Measurements from ENCODE around the gene AMY2B. TPM values are rescaled to one million over a fixed set of nuclear protein-coding genes. Genes with fewer than 3 reads are reported as not detected.

The AMY2B gene
- total RNA-seq, 1 experiment from 2014 or later = 9.4 TPM

GRCh38 chr1:103527331-103527730 lies 44.1 kb upstream of the AMY2B start:
- DNase-seq = no peak
- Mint-ChIP-seq H3K4me1 (ENCODE audit: low read depth, unreplicated experiment) (peaks cover 30% of the 10 kb centered on the region), H3K4me3 (ENCODE audit: low read depth, unreplicated experiment) (no peak overlapping the region), H3K36me3 (ENCODE audit: insufficient read depth, unreplicated experiment) (peaks cover 16% of the 10 kb centered on the region), H3K9me3 (ENCODE audit: low read depth, unreplicated experiment) (no peaks in the 10 kb centered on the region), H3K27me3 (ENCODE audit: unreplicated experiment) (no peaks in the 10 kb centered on the region), H3K27ac (ENCODE audit: unreplicated experiment) (no peak overlapping the region)
- BruUV-seq (replicated peaks) = no TSS peak
- intact Hi-C loops (cut with micrococcal nuclease; ENCODE audit: unreplicated experiment) = no loop called here
- CTCF ChIA-PET = no interaction called here
- no peak for TF ChIP-seq CTCF (IDR thresholded peaks at IDR 0.05; ENCODE audit: unreplicated experiment)

- no peak overlapping the region for H3K27ac Mint-ChIP-seq (ENCODE audit: unreplicated experiment)
- intact Hi-C loops (cut with micrococcal nuclease; ENCODE audit: unreplicated experiment) = no loop called here
- no peaks in the 10 kb centered on the region for H3K27me3 Mint-ChIP-seq (ENCODE audit: unreplicated experiment)
- CTCF ChIA-PET = no interaction called here
- H3K9me3 Mint-ChIP-seq (ENCODE audit: low read depth, unreplicated experiment) = no peaks in the 10 kb centered on the region
- no peak overlapping the region for H3K4me3 Mint-ChIP-seq (ENCODE audit: low read depth, unreplicated experiment)
- H3K4me1 Mint-ChIP-seq (ENCODE audit: low read depth, unreplicated experiment) = peaks cover 32% of the 10 kb centered on the region
- TF ChIP-seq CTCF (IDR thresholded peaks at IDR 0.05; ENCODE audit: unreplicated experiment) = no peak
- peaks cover 16% of the 10 kb centered on the region for H3K36me3 Mint-ChIP-seq (ENCODE audit: insufficient read depth, unreplicated experiment)
- DNase-seq = no peak
- BruUV-seq (replicated peaks) = no TSS peak
These were observed 41.6 kb upstream of the AMY2B start for GRCh38 chr1:103529746-103530145.

GRCh38 chr1:103538226-103538625 lies 33.2 kb upstream of the AMY2B start:
- no peak overlapping the region for H3K4me3 Mint-ChIP-seq (ENCODE audit: low read depth, unreplicated experiment)
- DNase-seq = no peak

GRCh38 chr1:103541431-103541830 lies 30.0 kb upstream of the AMY2B start:
- DNase-seq = no peak
- Mint-ChIP-seq H3K4me1 (ENCODE audit: low read depth, unreplicated experiment) (no peaks in the 10 kb centered on the region), H3K36me3 (ENCODE audit: insufficient read depth, unreplicated experiment) (peaks cover 8% of the 10 kb centered on the region), H3K27ac (ENCODE audit: unreplicated experiment) (no peak overlapping the region), H3K4me3 (ENCODE audit: low read depth, unreplicated experiment) (no peak overlapping the region), H3K27me3 (ENCODE audit: unreplicated experiment) (no peaks in the 10 kb centered on the region), H3K9me3 (ENCODE audit: low read depth, unreplicated experiment) (no peaks in the 10 kb centered on the region)
- BruUV-seq (replicated peaks) = no TSS peak
- no peak for TF ChIP-seq CTCF (IDR thresholded peaks at IDR 0.05; ENCODE audit: unreplicated experiment)
- intact Hi-C loops (cut with micrococcal nuclease; ENCODE audit: unreplicated experiment) = no loop called here
- CTCF ChIA-PET = no interaction called here

More at GRCh38 chr1:103538226-103538625, 33.2 kb upstream of the AMY2B start:
- intact Hi-C loops (cut with micrococcal nuclease; ENCODE audit: unreplicated experiment) = no loop called here
- H3K9me3 Mint-ChIP-seq (ENCODE audit: low read depth, unreplicated experiment) = no peaks in the 10 kb centered on the region
- H3K36me3 Mint-ChIP-seq (ENCODE audit: insufficient read depth, unreplicated experiment) = peaks cover 8% of the 10 kb centered on the region
- H3K4me1 Mint-ChIP-seq (ENCODE audit: low read depth, unreplicated experiment) = peaks cover 1% of the 10 kb centered on the region
- H3K27me3 Mint-ChIP-seq (ENCODE audit: unreplicated experiment) = no peaks in the 10 kb centered on the region
- no TSS peak for BruUV-seq (replicated peaks)
- no peak for TF ChIP-seq CTCF (IDR thresholded peaks at IDR 0.05; ENCODE audit: unreplicated experiment)
- no peak overlapping the region for H3K27ac Mint-ChIP-seq (ENCODE audit: unreplicated experiment)
- CTCF ChIA-PET = no interaction called here
